Epidermal melanocyte (primary cell): Measurements from ENCODE around the gene MPI.

Experiments
- DNase-seq: peaks from one replicate; pipeline ENCODE4 v3.0.0; 2011; ENCODE audit warnings: low spot score; ENCODE audit not compliant: insufficient read length

Gene MPI, protein sequence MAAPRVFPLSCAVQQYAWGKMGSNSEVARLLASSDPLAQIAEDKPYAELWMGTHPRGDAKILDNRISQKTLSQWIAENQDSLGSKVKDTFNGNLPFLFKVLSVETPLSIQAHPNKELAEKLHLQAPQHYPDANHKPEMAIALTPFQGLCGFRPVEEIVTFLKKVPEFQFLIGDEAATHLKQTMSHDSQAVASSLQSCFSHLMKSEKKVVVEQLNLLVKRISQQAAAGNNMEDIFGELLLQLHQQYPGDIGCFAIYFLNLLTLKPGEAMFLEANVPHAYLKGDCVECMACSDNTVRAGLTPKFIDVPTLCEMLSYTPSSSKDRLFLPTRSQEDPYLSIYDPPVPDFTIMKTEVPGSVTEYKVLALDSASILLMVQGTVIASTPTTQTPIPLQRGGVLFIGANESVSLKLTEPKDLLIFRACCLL

GRCh38 chr15:74889883-74890664 lies at the start of gene MPI:
MPI (plus strand) TSS chr15:74890042; CDS start chr15:74890074, 32 bp downstream.
- DNase-seq, result peak; percentile 97

DNA sequence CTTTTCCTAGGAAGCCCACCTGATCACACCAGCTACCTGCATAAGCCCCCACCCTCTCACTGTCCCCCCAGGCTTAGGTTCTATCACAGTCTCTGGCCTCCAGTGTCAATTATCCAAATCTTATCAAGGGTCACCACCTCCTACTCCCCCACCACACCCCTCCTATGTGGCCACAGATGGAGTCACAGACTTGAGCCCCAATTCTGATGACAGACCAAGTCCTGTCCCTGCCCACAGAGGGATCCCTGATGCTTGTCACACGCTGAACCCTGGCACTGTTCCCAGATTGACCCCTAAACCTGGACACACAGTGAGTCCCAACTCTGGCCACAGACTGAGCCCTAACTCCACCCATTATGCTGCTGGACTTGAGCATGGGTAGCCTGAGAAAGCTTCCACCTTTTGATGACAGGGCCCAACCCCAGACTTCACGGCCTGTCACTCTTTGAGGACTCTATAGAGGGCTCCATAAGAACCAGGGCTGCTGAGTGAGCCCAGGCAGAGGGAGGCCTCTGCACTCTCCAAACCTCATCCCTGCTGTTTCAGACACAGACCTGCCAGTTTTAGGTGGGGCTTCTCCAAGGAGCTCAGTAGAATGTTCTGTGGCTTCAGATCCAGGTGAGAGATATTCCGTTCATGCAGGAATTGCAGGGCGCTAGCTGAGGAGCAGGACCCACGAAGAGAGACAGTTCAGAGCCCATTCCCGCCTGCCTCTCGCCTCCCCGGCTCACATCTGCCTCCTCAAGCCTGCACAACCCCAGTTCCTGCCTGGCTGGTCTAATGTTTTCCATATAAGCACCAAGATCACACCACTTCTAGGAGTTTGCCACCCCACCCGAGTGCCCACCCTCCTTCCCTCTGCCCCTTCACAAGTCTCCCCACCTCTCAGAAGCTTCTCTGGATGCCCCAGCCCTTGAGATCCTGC lies 48.7 kb upstream of the MPI start:
- no peak for DNase-seq

- DNase-seq, result no peak
Observed at GRCh38 chr15:74841891-74842373, 47.9 kb upstream of the MPI start.

DNA sequence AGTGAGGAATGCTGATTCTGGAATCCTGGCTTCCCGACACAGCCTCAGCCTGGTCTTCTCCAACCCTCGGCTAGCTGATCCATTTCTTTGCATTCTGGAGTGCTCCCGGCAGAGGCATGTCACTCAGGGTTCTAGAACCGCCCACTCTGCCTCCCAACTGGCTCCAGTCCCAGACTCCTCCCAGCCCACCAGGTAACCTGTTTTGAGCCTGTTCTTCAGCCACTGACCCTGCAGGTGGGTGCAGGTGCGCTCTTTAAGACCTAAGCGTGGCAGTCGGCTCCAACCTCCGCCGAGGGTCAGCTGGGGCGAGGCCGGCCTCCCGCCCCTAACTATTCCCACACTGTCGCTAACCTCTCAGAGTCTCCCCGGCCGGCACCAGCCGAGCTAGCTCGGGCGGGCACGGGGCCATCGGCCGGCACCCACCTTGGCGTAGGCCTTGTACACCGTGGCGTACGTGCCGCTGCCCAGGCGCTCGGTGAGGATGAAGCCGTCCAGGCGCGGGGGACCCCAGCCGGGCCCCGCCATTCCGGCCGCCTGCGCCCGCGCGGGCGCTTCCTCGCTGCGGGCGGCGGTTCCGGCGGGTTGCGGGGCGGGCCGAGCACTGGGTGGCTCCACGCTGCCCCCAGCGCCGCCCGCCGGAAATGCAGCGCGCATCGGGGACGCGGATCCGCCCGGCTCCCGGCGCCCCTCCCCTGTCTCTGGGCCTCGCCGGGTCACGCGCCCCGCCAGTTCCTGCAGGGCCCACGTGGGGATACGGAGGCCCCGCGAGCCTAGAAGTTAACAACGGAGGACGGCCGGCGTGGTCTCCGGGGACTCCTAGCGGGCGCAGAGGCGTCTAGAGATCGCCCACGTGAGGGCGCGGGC lies 47.0 kb upstream of the MPI start, which contains the start of gene ULK3:
TSS of gene ULK3 (minus strand) at position 576 of the 864 bp plus-strand sequence. CDS start at position 525, 51 bp downstream.
- DNase-seq, result peak; percentile 91

DNA sequence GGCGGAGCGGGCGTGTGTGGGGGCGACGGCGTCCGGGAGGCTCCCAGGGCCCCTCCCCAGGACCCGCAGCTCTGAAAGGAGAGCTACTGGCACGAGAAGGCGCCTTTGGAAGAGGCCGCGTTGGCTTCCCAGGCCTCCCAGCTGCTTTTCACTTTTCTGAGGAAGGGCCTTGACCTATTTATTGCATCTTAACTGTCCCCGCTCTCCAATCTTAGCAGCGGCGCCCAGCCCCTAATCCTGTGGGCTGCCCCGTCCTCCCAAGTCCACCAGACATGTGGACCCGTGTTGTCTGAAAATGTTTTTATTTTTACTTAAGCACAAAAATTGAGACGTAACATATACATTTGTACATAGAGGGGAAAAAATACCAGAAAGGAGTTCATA lies 46.4 kb upstream of the MPI start:
- no peak for DNase-seq

DNA sequence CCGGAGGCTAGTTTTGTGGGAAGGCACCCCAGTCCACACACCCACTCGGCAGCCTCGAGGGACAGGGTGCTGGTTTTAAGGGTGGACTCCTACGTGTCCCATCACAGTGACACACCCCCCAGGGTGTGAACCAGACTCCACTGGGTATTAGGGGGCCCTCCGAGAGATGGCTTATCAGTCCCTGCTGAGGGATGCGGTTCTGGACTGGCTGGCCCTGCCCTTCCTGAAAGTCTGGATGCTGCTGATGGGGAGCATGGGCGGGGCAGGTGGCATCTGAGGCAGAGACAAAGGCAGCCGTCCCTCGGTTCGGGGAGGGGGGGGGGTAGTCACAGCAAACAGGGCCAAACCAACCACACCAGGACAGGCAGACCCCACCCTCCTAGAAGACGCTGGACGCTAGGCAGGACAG lies 45.9 kb upstream of the MPI start:
- DNase-seq, result no peak

DNA sequence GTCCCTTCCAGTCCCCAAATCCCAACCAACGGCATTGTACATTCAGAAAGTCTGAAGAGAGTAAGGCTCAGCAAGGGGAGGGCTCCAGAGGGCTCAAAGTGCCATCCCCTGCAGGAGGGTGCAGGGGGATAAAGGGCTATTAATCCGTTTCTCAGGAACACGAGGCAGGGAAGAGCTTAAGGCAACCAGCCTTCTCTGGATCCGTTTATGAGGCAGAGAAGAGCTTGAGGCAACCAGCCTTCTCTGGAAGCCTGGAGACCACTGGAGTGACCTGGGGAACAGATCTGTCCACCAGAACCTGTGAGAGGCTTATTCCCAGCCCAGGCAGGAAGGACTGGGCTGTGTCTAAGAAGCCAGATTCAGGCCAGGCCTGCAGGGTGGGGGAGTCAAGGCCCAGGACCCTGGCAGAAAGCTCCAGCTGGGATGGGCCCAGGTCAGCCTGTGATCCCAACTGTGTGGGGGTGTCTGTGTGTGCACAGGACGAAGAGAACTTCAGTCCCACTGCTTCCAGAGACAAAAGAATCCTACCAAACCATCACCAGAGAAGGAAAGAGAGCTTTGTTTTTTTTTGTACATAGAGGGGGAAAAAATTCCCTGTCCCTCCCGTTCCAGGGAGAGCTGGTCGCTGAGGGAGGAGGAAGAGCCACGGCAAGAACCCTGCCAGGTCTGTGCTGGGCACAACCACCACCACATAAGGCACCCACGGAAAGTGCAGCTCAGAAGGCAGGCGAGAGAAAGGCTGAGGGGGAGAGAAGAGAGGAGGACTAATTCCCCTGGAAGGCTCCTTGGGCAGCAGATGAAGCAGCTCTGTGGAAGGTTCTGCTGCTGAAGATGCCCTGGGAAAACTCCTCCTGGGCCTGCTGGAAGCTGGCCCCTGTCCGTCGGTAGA lies 45.3 kb upstream of the MPI start:
- DNase-seq, result no peak

DNA sequence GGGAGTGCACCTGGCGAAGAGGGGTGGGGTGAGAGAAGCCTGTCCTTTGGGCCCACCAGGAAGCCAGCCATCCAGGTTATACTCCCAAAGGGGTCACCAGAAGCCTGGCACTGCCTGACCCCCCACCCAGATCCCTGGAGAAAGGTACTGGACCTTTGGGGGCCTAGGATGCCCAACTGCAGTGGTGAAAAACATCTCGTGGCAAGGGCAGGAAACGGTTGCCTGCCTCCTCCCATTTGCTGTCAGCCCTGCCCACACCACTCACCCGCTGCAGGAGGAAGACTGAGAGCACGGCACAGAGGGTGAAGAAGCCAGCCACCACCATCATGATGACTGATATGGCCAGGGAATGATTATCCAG lies 44.7 kb upstream of the MPI start:
- DNase-seq, result no peak

DNA sequence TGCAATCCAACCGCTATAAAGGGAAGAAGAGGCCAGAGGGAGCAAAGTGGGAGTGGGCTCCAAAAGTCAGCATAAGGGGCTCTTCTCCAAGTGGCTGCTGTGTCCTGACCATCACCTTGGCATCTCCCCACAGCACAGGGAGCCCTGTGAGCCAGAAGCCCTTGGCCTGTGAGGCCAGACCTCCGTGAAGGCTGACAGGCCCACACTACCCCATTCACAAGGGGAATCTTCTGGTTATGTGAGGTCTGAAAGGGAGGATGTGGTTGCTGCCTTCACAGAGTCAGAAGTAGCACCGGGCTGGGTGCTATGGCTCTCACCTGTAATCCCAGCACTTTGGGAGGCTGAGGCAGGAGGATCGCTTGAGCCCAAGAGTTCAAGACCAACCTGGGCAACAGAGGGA lies 44.3 kb upstream of the MPI start:
- DNase-seq, result no peak

DNA sequence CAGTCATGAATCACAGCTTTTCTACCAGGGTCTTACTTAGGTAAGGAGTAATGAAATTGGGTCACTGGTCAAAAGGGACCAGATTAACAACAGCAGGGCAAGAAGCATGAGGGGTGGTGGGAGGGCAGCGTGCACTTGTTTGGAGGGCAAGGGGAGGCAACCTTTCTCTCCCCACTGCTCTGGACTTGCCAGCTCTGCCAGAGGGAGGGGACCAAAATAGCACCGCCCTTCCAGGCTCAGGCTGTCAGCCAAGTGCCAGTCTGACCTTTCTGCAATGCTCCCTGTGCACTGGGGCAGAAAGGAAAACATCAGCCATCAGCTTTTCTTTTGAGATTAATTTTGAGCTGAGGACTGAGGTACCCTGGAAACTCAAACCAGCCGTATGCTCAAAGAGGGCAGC lies 42.4 kb upstream of the MPI start:
- DNase-seq, result no peak

DNA sequence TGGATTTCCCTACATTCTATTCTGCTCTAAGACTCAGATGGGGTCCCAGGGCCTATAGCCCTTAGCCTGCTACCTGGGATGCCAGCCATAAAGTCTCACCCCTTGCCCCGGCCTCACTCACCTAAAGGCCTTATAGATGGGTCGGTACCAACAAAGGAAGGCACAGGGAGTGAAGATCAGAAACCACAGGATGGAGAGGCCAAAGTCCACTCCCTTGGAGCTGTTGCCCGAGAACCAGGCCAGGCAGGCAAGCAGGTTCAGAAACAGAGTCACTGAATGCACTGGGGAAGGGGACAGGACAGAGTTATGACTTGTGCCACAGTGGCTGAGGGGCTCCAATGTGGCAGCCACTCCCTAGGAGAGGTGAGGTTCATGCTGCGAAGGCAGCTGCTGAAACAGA lies 39.4 kb upstream of the MPI start:
- DNase-seq, result no peak

- DNase-seq, result no peak
Observed at GRCh38 chr15:74851960-74852359, 37.9 kb upstream of the MPI start.

DNA sequence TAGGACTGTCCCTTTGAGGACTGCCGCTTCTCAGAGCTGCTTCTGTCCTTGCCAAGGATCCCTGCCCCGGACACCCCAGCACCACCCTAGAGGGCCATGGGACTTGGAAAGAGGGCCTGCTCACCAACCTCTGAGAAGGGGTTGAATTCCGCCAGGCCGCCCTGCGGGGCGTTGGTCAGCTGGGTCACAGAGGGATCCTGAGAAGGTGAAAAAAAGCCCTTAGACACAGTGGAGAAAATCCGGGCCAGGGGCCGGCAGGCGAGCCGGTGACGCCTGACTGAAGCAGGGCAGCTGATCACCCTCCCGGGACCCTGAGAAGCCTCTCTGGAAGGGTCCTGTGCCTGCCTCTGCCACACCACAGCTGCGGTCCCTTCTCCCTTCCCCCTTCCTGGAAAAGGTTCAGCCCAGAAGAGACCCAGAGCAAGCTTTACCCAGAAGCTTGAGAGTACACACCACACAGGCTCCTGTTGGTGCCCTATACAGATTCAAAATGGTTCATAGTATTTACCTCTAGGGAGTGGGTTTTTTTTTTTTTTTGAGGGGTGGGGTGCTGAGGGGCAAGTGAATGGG lies 35.3 kb upstream of the MPI start:
- no peak for DNase-seq

DNA sequence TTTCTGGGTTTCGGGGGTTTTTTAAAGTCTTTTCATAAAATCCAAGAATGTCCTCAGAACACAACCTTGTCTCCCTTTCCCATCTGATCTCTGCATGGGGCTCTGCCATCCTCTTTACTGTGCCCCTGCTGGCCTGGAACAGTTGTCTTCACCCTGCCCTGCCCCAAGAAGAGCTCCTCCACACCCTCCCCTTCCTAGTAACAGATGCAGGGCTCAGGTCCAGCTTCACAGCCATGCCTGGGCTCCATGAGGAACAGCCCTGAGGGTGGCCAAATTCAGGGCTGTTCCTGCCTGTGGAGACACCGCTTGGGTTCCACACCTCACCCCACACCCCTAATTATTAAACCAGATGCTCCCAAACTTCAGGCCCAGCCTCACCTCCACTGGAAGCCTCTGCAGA lies 34.0 kb upstream of the MPI start:
- DNase-seq, result no peak

DNA sequence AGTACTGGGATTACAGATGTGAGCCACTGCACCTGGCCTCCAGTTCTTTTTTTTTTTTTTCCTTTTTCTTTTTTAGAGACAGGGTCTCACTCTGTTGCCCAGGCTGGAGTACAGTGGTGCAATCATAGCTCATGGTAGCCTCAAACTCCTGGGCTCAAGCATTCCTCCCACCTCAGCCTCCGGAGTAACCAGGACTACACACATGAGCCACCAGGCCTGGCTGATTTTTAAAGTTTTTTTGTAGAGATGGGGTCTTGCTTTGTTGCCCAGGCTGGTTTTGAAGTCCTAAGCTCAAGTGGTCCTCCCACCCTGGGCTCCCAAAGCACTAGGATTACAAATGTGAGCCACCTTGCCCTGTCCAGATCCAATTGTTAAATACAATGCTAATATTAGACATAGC lies 33.3 kb upstream of the MPI start:
- no peak for DNase-seq

GRCh38 chr15:74857082-74857655 lies 32.7 kb upstream of the MPI start:
- DNase-seq, result no peak

- no peak for DNase-seq
Observed at GRCh38 chr15:74857671-74858368, 32.0 kb upstream of the MPI start.

DNA sequence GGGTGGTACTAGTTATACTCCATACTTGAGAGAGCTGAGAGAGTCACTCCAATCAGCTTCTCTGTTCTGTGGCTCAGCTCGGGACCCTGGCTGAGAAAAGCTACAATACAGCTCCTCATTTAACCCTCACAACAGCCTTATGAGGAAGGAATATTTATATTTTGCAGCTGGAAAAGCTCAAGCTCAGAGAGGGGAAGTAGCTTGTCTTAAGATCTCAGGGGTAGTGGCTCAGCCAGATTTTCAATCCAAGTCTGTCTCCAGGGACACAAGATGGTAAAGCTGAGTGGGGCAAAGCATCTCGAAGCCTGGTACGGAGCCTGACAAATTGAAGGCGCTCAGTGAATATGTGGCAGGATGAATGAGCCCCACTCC lies 31.5 kb upstream of the MPI start:
- DNase-seq, result no peak
